ENCODE data around the gene ATXN10.

The ATXN10 gene

GRCh38 chr22:45673482-45674175 lies 2.0 kb downstream of the ATXN10 start:
- TF ChIP-seq MAX (IDR thresholded peaks at IDR 0.05; ENCODE audit: low read depth, low read length) (no peak), CTCF (IDR thresholded peaks at IDR 0.05; ENCODE audit: low read depth, low read length) (no peak), MYC (IDR thresholded peaks at IDR 0.05; ENCODE audit: low read depth, low read length) (no peak), POLR2A (IDR thresholded peaks at IDR 0.05; ENCODE audit: extremely low read depth, insufficient read length) (no peak)
- H3K4me3 ChIP-seq (ENCODE audit: low read depth, low read length) = peak overlapping the region; percentile 91
- peak; percentile 57 for DNase-seq (ENCODE audit: low read depth)

GRCh38 chr22:45676024-45676423 lies 4.4 kb downstream of the ATXN10 start:
- DNase-seq (ENCODE audit: low read depth) = no peak
- no peak for TF ChIP-seq MYC (IDR thresholded peaks at IDR 0.05; ENCODE audit: low read depth, low read length)
- no peak for TF ChIP-seq MAX (IDR thresholded peaks at IDR 0.05; ENCODE audit: low read depth, low read length)
- no peak for TF ChIP-seq CTCF (IDR thresholded peaks at IDR 0.05; ENCODE audit: low read depth, low read length)
- no peak for TF ChIP-seq POLR2A (IDR thresholded peaks at IDR 0.05; ENCODE audit: extremely low read depth, insufficient read length)

GRCh38 chr22:45677063-45677462 lies 5.4 kb downstream of the ATXN10 start:
- TF ChIP-seq POLR2A (IDR thresholded peaks at IDR 0.05; ENCODE audit: extremely low read depth, insufficient read length) (no peak), MAX (IDR thresholded peaks at IDR 0.05; ENCODE audit: low read depth, low read length) (no peak), MYC (IDR thresholded peaks at IDR 0.05; ENCODE audit: low read depth, low read length) (no peak), CTCF (IDR thresholded peaks at IDR 0.05; ENCODE audit: low read depth, low read length) (no peak)
- no peak overlapping the region for H3K4me3 ChIP-seq (ENCODE audit: low read depth, low read length)
- DNase-seq (ENCODE audit: low read depth) = no peak

More at GRCh38 chr22:45676024-45676423, 4.4 kb downstream of the ATXN10 start:
- no peak overlapping the region for H3K4me3 ChIP-seq (ENCODE audit: low read depth, low read length)

- DNase-seq (ENCODE audit: low read depth) = peak; percentile 41
- H3K4me3 ChIP-seq (ENCODE audit: low read depth, low read length) = no peak overlapping the region
Observed at GRCh38 chr22:45678961-45679912, 7.6 kb downstream of the ATXN10 start.

More at GRCh38 chr22:45678961-45679912, 7.6 kb downstream of the ATXN10 start:
- TF ChIP-seq CTCF (IDR thresholded peaks at IDR 0.05; ENCODE audit: low read depth, low read length) (no peak), MAX (IDR thresholded peaks at IDR 0.05; ENCODE audit: low read depth, low read length) (no peak), MYC (IDR thresholded peaks at IDR 0.05; ENCODE audit: low read depth, low read length) (no peak), POLR2A (IDR thresholded peaks at IDR 0.05; ENCODE audit: extremely low read depth, insufficient read length) (no peak)

Measured in NB4 (cell line).